Measurements from ENCODE around the gene DRC3.

Gene DRC3

GRCh38 chr17:18041776-18042175 is 69.1 kb downstream of the DRC3 start:
- H3K36me3 ChIP-seq (ENCODE audit: control insufficient read depth in 1 of 2, insufficient read depth in 2 of 2, low read length in 2 of 2): peaks cover 0 to 5% of the 10 kb centered on the region in 2 donors
- H3K9me3 ChIP-seq (ENCODE audit: control insufficient read depth in 1 of 2, low read length in 2 of 2): no peaks in the 10 kb centered on the region
- peaks cover 22% of the 10 kb centered on the region in 2 donors for H3K4me1 ChIP-seq (ENCODE audit: control insufficient read depth in 1 of 2, insufficient read depth in 2 of 2, low read length in 2 of 2)
- H3K27ac ChIP-seq (ENCODE audit: low read depth, low read length): no peak overlapping the region
- H3K27me3 ChIP-seq (ENCODE audit: control insufficient read depth in 1 of 2, insufficient read depth in 2 of 2, low read length in 2 of 2): no peaks in the 10 kb centered on the region
- no peak overlapping the region for H3K4me3 ChIP-seq (ENCODE audit: low read depth in 1 of 2, low read length in 2 of 2)
- no peak overlapping the region for H3K9ac ChIP-seq (ENCODE audit: low read depth in 1 of 2, low read length in 2 of 2)

- no peak overlapping the region for H3K4me3 ChIP-seq (ENCODE audit: low read depth in 1 of 2, low read length in 2 of 2)
- no peaks in the 10 kb centered on the region for H3K9me3 ChIP-seq (ENCODE audit: control insufficient read depth in 1 of 2, low read length in 2 of 2)
- no peaks in the 10 kb centered on the region for H3K27me3 ChIP-seq (ENCODE audit: control insufficient read depth in 1 of 2, insufficient read depth in 2 of 2, low read length in 2 of 2)
- H3K36me3 ChIP-seq (ENCODE audit: control insufficient read depth in 1 of 2, insufficient read depth in 2 of 2, low read length in 2 of 2): peaks cover 3 to 11% of the 10 kb centered on the region in 2 donors
- peaks cover 15 to 16% of the 10 kb centered on the region in 2 donors for H3K4me1 ChIP-seq (ENCODE audit: control insufficient read depth in 1 of 2, insufficient read depth in 2 of 2, low read length in 2 of 2)
- no peak overlapping the region for H3K9ac ChIP-seq (ENCODE audit: low read depth in 1 of 2, low read length in 2 of 2)
- H3K27ac ChIP-seq (ENCODE audit: low read depth, low read length): no peak overlapping the region
These were observed 70.3 kb downstream of the DRC3 start for GRCh38 chr17:18042983-18043382.

- Histone ChIP-seq H3K36me3 (ENCODE audit: control insufficient read depth in 1 of 2, insufficient read depth in 2 of 2, low read length in 2 of 2) (peaks cover 3 to 11% of the 10 kb centered on the region in 2 donors), H3K9ac (ENCODE audit: low read depth in 1 of 2, low read length in 2 of 2) (no peak overlapping the region), H3K27me3 (ENCODE audit: control insufficient read depth in 1 of 2, insufficient read depth in 2 of 2, low read length in 2 of 2) (no peaks in the 10 kb centered on the region), H3K27ac (ENCODE audit: low read depth, low read length) (no peak overlapping the region), H3K4me3 (ENCODE audit: low read depth in 1 of 2, low read length in 2 of 2) (no peak overlapping the region), H3K9me3 (ENCODE audit: control insufficient read depth in 1 of 2, low read length in 2 of 2) (no peaks in the 10 kb centered on the region), H3K4me1 (ENCODE audit: control insufficient read depth in 1 of 2, insufficient read depth in 2 of 2, low read length in 2 of 2) (peaks cover 11% of the 10 kb centered on the region in 2 donors)
These were observed 70.8 kb downstream of the DRC3 start for GRCh38 chr17:18043491-18043890.

GRCh38 chr17:18044609-18045008 is 71.9 kb downstream of the DRC3 start:
- H3K9ac ChIP-seq (ENCODE audit: low read depth in 1 of 2, low read length in 2 of 2): no peak overlapping the region

GRCh38 chr17:18045691-18046350 is 73.2 kb downstream of the DRC3 start:
- Histone ChIP-seq H3K4me1 (ENCODE audit: control insufficient read depth in 1 of 2, insufficient read depth in 2 of 2, low read length in 2 of 2) (peaks cover under 1 to 3% of the 10 kb centered on the region in 2 donors), H3K4me3 (ENCODE audit: low read depth in 1 of 2, low read length in 2 of 2) (no peak overlapping the region), H3K9ac (ENCODE audit: low read depth in 1 of 2, low read length in 2 of 2) (no peak overlapping the region), H3K9me3 (ENCODE audit: control insufficient read depth in 1 of 2, low read length in 2 of 2) (no peaks in the 10 kb centered on the region), H3K27me3 (ENCODE audit: control insufficient read depth in 1 of 2, insufficient read depth in 2 of 2, low read length in 2 of 2) (no peaks in the 10 kb centered on the region), H3K27ac (ENCODE audit: low read depth, low read length) (no peak overlapping the region), H3K36me3 (ENCODE audit: control insufficient read depth in 1 of 2, insufficient read depth in 2 of 2, low read length in 2 of 2) (peaks cover 3 to 14% of the 10 kb centered on the region in 2 donors)

More at GRCh38 chr17:18044609-18045008, 71.9 kb downstream of the DRC3 start:
- H3K4me1 ChIP-seq (ENCODE audit: control insufficient read depth in 1 of 2, insufficient read depth in 2 of 2, low read length in 2 of 2): peaks cover 10 to 11% of the 10 kb centered on the region in 2 donors
- no peak overlapping the region for H3K27ac ChIP-seq (ENCODE audit: low read depth, low read length)
- H3K4me3 ChIP-seq (ENCODE audit: low read depth in 1 of 2, low read length in 2 of 2): no peak overlapping the region
- peaks cover 3 to 11% of the 10 kb centered on the region in 2 donors for H3K36me3 ChIP-seq (ENCODE audit: control insufficient read depth in 1 of 2, insufficient read depth in 2 of 2, low read length in 2 of 2)
- no peaks in the 10 kb centered on the region for H3K9me3 ChIP-seq (ENCODE audit: control insufficient read depth in 1 of 2, low read length in 2 of 2)
- no peaks in the 10 kb centered on the region for H3K27me3 ChIP-seq (ENCODE audit: control insufficient read depth in 1 of 2, insufficient read depth in 2 of 2, low read length in 2 of 2)

GRCh38 chr17:18055597-18055996 is 82.9 kb downstream of the DRC3 start:
- no peak overlapping the region for H3K27ac ChIP-seq (ENCODE audit: low read depth, low read length)
- H3K4me3 ChIP-seq (ENCODE audit: low read depth in 1 of 2, low read length in 2 of 2): no peak overlapping the region
- no peaks in the 10 kb centered on the region for H3K4me1 ChIP-seq (ENCODE audit: control insufficient read depth in 1 of 2, insufficient read depth in 2 of 2, low read length in 2 of 2)
- H3K36me3 ChIP-seq (ENCODE audit: control insufficient read depth in 1 of 2, insufficient read depth in 2 of 2, low read length in 2 of 2): peaks cover 27 to 34% of the 10 kb centered on the region in 2 donors
- H3K9ac ChIP-seq (ENCODE audit: low read depth in 1 of 2, low read length in 2 of 2): no peak overlapping the region
- H3K27me3 ChIP-seq (ENCODE audit: control insufficient read depth in 1 of 2, insufficient read depth in 2 of 2, low read length in 2 of 2): no peaks in the 10 kb centered on the region
- no peaks in the 10 kb centered on the region for H3K9me3 ChIP-seq (ENCODE audit: control insufficient read depth in 1 of 2, low read length in 2 of 2)

GRCh38 chr17:18056214-18056613 is 83.6 kb downstream of the DRC3 start:
- H3K9me3 ChIP-seq (ENCODE audit: control insufficient read depth in 1 of 2, low read length in 2 of 2): no peaks in the 10 kb centered on the region
- no peak overlapping the region for H3K4me3 ChIP-seq (ENCODE audit: low read depth in 1 of 2, low read length in 2 of 2)
- H3K27me3 ChIP-seq (ENCODE audit: control insufficient read depth in 1 of 2, insufficient read depth in 2 of 2, low read length in 2 of 2): no peaks in the 10 kb centered on the region
- H3K27ac ChIP-seq (ENCODE audit: low read depth, low read length): no peak overlapping the region
- no peaks in the 10 kb centered on the region for H3K4me1 ChIP-seq (ENCODE audit: control insufficient read depth in 1 of 2, insufficient read depth in 2 of 2, low read length in 2 of 2)
- H3K9ac ChIP-seq (ENCODE audit: low read depth in 1 of 2, low read length in 2 of 2): no peak overlapping the region
- H3K36me3 ChIP-seq (ENCODE audit: control insufficient read depth in 1 of 2, insufficient read depth in 2 of 2, low read length in 2 of 2): peaks cover 27 to 37% of the 10 kb centered on the region in 2 donors

- no peaks in the 10 kb centered on the region for H3K27me3 ChIP-seq (ENCODE audit: control insufficient read depth in 1 of 2, insufficient read depth in 2 of 2, low read length in 2 of 2)
- H3K27ac ChIP-seq (ENCODE audit: low read depth, low read length): no peak overlapping the region
- no peak overlapping the region for H3K4me3 ChIP-seq (ENCODE audit: low read depth in 1 of 2, low read length in 2 of 2)
- H3K36me3 ChIP-seq (ENCODE audit: control insufficient read depth in 1 of 2, insufficient read depth in 2 of 2, low read length in 2 of 2): peaks cover 29 to 51% of the 10 kb centered on the region in 2 donors
- no peak overlapping the region for H3K9ac ChIP-seq (ENCODE audit: low read depth in 1 of 2, low read length in 2 of 2)
- no peaks in the 10 kb centered on the region for H3K4me1 ChIP-seq (ENCODE audit: control insufficient read depth in 1 of 2, insufficient read depth in 2 of 2, low read length in 2 of 2)
- H3K9me3 ChIP-seq (ENCODE audit: control insufficient read depth in 1 of 2, low read length in 2 of 2): no peaks in the 10 kb centered on the region
These were observed 86.6 kb downstream of the DRC3 start for GRCh38 chr17:18059283-18059682.

GRCh38 chr17:18064053-18064452 is 91.4 kb downstream of the DRC3 start:
- no peak overlapping the region for H3K27ac ChIP-seq (ENCODE audit: low read depth, low read length)
- H3K27me3 ChIP-seq (ENCODE audit: control insufficient read depth in 1 of 2, insufficient read depth in 2 of 2, low read length in 2 of 2): no peaks in the 10 kb centered on the region
- H3K4me1 ChIP-seq (ENCODE audit: control insufficient read depth in 1 of 2, insufficient read depth in 2 of 2, low read length in 2 of 2): no peaks in the 10 kb centered on the region
- no peak overlapping the region for H3K9ac ChIP-seq (ENCODE audit: low read depth in 1 of 2, low read length in 2 of 2)
- H3K36me3 ChIP-seq (ENCODE audit: control insufficient read depth in 1 of 2, insufficient read depth in 2 of 2, low read length in 2 of 2): peaks cover 9 to 51% of the 10 kb centered on the region in 2 donors
- H3K9me3 ChIP-seq (ENCODE audit: control insufficient read depth in 1 of 2, low read length in 2 of 2): no peaks in the 10 kb centered on the region
- H3K4me3 ChIP-seq (ENCODE audit: low read depth in 1 of 2, low read length in 2 of 2): no peak overlapping the region

GRCh38 chr17:18065546-18065945 is 92.9 kb downstream of the DRC3 start:
- H3K9me3 ChIP-seq (ENCODE audit: control insufficient read depth in 1 of 2, low read length in 2 of 2): no peaks in the 10 kb centered on the region
- H3K4me1 ChIP-seq (ENCODE audit: control insufficient read depth in 1 of 2, insufficient read depth in 2 of 2, low read length in 2 of 2): no peaks in the 10 kb centered on the region

More at GRCh38 chr17:18065546-18065945, 92.9 kb downstream of the DRC3 start:
- Histone ChIP-seq H3K27ac (ENCODE audit: low read depth, low read length) (no peak overlapping the region), H3K36me3 (ENCODE audit: control insufficient read depth in 1 of 2, insufficient read depth in 2 of 2, low read length in 2 of 2) (peaks cover 6 to 46% of the 10 kb centered on the region in 2 donors), H3K4me3 (ENCODE audit: low read depth in 1 of 2, low read length in 2 of 2) (no peak overlapping the region), H3K9ac (ENCODE audit: low read depth in 1 of 2, low read length in 2 of 2) (no peak overlapping the region), H3K27me3 (ENCODE audit: control insufficient read depth in 1 of 2, insufficient read depth in 2 of 2, low read length in 2 of 2) (no peaks in the 10 kb centered on the region)

Data from duodenal mucosa (tissue), 2 donors.